Activated T-helper 9 cell treated with anti-CD3 and anti-CD28 coated beads, Interleukin-2, amount 50 U/mL, for 16 hours (primary cell): Measurements from ENCODE around the gene SLC25A5.
"Not testable (repeated sequence)": the region's sequence is repeated elsewhere in the genome, so short reads cannot be mapped to it uniquely, and the experiment has no call there.

Source experiments
- DNase-seq: peaks from one replicate; pipeline ENCODE4 v3.0.0-alpha.2; 2020; ENCODE audit warnings: low read depth

Gene SLC25A5

GRCh38 chrX:119477812-119478232 lies 9.6 kb downstream of the SLC25A5 start:
- DNase-seq = no peak

- no peak for DNase-seq
Observed at GRCh38 chrX:119478504-119478903, 10.3 kb downstream of the SLC25A5 start.

DNA sequence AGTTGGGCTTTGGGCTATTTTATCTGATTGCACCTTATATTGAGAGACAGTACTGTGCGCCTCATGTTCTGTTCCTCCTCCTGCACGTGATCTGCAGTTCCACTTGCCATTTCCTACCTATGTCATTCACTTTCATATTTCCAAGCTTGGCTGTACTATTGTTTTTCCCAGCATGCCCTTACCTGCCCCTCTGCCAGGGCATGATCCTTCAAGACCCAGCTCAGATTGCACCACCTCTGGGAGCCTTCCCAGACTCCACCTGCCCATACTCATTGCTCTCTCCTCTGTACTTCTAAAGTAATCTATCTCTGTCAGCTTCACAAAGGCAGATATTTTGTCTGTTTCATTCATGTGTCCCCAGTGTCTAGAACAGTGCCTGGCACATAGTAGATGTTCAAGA lies 11.6 kb downstream of the SLC25A5 start:
- no peak for DNase-seq

DNA sequence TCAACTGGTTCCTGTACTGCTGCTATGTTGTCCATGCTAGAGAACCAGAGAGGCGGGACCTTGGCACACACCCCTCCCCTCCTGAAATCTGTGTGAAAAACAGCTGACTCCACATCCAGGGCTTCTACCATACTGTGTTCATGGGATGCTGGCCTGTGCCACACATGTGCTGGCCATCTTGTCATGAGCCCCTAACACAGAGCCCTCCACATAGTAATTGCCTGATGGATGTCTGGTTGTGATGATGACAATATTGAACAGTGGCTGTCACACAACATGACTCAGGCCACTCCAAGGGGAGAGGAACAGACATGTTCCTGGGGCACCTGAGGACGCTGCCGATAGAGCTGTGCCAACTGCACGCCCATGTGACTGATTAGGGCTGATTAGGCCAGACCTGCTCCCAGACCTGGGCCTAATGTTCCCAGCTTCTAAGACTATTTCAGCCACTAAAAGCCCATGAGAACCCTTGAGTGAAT lies 13.1 kb downstream of the SLC25A5 start:
- no peak for DNase-seq

- DNase-seq = no peak
Observed at GRCh38 chrX:119482041-119482440, 13.8 kb downstream of the SLC25A5 start.

DNA sequence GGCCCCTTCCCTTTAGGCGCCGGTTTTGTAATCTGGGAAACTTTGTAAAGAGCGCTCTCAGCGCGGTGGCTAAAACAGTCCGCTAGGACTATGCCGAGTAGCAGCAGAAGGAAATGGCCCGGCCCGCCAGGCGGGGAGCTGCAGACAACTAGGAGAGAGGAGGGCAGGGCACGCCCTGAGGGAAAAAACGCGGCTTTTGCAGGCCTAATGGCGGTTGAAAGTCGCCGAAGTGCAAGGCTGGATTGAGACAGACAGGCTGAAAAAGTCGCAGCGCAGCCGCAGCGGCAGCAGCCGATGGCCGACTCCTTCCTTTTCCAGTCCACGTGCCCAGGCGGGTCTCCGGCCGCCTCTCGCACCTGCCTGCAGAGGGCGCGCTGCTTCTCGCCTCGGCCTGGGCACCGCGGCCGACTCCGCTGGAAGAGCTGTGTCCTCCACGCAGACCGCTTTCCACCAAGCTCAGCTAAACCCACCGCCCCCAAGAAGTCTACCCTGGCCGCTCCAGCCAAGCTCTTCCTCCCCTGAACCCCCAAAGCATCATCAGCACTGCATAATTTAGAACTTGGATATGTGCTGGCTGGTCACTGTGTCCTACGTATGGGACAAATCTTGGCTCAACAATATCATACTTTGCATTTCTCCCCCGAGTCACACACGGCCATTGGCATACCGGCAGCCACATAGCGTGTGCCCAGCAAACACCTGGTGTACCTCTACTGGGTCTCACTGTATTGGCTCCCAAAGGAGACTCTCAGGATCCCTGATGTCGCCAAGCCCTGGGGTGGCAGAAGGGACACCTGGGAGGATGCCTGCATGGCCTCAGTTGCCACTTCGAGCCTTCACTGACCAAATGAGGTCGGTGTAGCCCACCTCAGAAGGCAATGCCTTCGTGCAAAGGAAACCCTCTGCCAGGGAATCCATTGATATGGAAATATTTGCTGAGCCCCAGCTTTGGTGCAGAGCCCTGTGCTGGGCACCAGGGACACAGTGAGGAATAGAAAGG lies 14.5 kb downstream of the SLC25A5 start:
- DNase-seq = peak; percentile 42

GRCh38 chrX:119486745-119487144 lies 18.5 kb downstream of the SLC25A5 start:
- DNase-seq = no peak

DNA sequence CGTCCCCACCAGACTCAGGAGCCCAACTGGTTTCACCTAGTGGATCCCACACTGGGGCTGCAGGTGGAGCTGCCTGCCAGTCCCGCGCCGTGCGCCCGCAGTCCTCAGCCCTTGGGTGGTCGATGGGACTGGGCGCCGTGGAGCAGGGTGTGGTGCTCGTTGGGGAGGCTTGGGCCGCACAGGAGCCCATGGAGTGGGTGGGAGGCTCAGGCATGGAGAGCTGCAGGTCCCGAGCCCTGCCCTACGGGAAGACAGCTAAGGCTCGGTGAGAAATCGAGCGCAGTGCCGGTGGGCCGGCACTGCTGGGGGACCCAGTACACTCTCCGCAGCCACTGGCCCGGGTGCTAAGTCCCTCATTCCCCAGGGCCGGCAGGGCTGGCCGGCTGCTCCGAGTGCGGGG lies 19.5 kb downstream of the SLC25A5 start:
- not testable (repeated sequence) for DNase-seq

GRCh38 chrX:119488749-119489148 lies 20.5 kb downstream of the SLC25A5 start:
- DNase-seq = no peak

DNA sequence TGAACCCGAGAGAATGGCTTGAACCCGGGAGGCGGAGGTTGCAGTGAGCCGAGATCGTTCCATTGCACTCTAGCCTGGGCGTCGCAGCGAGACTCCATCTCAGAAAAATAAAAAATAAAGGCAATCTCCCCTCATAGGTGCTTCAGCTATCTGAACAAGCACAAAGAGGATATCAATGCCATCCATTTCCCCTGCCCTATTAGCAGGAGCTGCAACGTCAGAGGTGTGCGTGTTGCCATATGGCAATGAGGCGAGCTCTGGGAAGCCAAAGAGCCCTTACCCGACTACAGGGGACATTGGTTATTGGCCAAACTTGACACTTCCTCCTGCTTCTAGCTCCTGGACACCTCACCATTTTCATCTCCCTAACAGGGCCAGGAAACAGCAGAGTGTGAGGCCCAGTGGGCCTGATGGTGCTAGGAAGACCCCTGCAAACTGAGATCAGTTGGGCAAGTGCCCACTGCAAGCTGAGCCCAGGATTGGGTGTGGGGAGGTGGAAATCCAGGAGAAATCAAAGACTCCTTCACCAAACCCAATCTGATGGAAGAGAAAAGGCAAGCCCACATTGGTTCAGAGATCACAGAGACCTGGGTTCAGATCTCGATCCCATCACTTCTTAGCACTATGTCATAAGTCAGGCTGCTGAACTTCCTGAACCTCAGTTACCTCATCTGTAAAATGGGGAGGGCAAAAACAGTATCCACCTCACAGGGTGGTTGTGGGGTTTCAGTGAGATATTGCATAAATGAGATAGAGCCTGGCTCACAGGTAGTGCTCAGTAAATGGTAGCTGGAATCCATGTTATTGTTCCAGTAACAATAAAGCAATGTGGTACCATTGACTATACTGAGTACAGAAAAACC lies 21.2 kb downstream of the SLC25A5 start:
- no peak for DNase-seq

- no peak for DNase-seq
Observed at GRCh38 chrX:119492463-119492862, 24.2 kb downstream of the SLC25A5 start.

- DNase-seq = not testable (repeated sequence)
Observed at GRCh38 chrX:119493851-119494495, 25.7 kb downstream of the SLC25A5 start.

DNA sequence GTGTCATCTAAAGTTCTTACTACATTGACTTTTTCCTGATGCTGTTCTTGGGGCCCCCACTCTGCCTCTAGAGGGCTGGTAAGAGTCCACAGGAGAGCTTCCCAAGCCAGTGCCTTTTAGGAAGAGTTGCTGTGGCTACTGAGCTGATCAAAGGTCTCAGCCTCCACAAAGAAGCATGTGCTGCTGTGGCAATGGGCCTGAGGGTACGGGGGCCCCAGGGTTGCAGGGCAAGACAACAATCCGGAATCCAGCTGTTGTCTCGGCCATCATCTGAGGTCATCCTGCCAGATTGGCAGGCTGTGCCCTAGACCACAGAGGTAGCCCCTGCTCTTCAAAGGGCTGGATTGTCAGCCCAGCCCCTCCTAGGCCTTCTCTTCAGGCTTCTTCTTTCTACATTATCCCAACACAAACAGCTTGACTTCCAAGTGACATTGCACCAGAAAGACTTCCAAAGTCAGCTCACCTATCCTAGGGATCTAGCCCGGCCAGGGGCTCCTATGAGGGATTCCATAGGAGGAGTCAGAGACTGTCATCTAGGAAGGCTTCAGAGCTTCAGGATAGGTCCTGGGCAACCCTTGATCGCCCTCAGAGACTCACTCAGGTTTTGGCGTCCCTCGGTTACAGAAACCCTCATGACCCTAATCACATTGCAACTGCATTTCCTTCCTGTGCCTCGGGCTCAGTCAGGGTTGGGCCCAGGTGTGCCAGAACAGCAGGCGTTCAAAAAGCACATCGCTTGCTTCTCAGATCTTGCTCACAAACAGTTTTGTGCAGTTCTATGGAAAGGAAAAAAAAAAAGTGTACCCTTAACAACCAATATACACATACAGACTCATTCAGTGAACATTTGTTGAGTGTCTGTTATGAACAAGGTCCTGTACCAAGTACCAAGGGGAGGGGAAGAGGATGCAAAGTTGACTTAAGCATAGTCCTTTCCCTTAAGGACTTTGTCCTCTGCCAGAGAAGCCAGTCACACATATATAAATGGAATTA lies 27.8 kb downstream of the SLC25A5 start:
- DNase-seq = no peak

DNA sequence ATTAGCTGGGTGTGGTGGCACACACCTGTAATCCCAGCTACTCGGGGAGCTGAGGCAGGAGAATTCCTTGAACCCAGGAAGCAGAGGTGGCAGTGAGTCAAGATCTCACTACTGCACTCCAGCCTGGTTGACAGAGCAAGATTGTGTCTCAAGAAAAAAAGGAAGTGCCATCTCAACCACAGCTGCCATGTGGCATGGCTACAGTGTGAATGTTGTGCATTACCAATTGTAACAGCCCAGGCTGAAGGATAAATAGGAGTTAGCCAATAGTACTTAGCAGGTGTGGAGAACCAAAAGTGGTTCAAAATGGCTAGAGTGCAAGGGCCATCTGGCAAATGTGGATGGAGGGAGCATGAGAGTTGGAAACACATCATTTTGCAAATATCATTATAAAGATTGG lies 28.9 kb downstream of the SLC25A5 start:
- no peak for DNase-seq

- DNase-seq = no peak
Observed at GRCh38 chrX:119500061-119500800, 32.0 kb downstream of the SLC25A5 start.

GRCh38 chrX:119501511-119502148 lies 33.4 kb downstream of the SLC25A5 start:
- no peak for DNase-seq

GRCh38 chrX:119502727-119503483 lies 34.7 kb downstream of the SLC25A5 start:
- DNase-seq = no peak

- no peak for DNase-seq
Observed at GRCh38 chrX:119503484-119503861, 35.2 kb downstream of the SLC25A5 start.

GRCh38 chrX:119505145-119505544 lies 36.9 kb downstream of the SLC25A5 start:
- not testable (repeated sequence) for DNase-seq
